ENCODE measurements around the gene CDA. TPM values are rescaled to one million over a fixed set of nuclear protein-coding genes. Genes with fewer than 3 reads are reported as not detected.
A peak's percentile ranks its signal among the peaks of the same experiment; 100 is the strongest.

The CDA gene
- total RNA-seq, 2 experiments from 2014 or later, result 0.38 to 0.50 TPM

DNA sequence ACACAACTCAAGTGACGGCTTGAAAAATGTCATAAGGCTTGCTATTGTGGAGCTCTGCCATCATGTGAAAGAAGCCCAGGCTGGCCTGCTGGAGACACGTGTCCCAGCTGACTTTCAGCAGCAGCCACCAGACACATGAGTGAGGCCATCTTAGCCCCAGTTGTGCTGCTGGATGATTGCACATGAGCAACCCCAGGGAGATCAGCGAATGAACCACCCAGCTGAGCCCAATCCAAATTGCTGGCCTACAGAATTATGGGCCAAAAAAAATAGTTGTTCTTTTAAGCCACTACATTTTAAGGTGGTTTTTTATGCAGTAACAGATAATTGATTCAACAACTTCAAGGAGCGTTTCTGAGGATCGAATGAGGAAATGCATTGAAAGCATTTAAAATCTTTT is 17.5 kb upstream of the CDA start:
- H3K4me1 Mint-ChIP-seq (ENCODE audit: low read depth), result no peaks in the 10 kb centered on the region
- peaks cover 4% of the 10 kb centered on the region for H3K9me3 Mint-ChIP-seq
- no peaks in the 10 kb centered on the region for H3K36me3 Mint-ChIP-seq (ENCODE audit: low read depth)
- Histone ChIP-seq H3K4me3 (ENCODE audit: low read length) (no peak overlapping the region), H3K27me3 (ENCODE audit: control insufficient read depth in 1 of 2, insufficient read depth in 2 of 2, low read length in 2 of 2) (peaks cover 15 to 21% of the 10 kb centered on the region in 2 experiments), H3K9me3 (ENCODE audit: control insufficient read depth in 1 of 2, insufficient read depth in 1 of 2, low read length in 2 of 2) (peaks cover 0 to 14% of the 10 kb centered on the region in 2 experiments), H3K4me1 (ENCODE audit: insufficient read depth, low read length) (no peaks in the 10 kb centered on the region), H3K27ac (ENCODE audit: low read depth in 1 of 2, low read length in 2 of 2) (no peak overlapping the region), H3K36me3 (ENCODE audit: insufficient read depth, low read length) (no peaks in the 10 kb centered on the region)
- DNase-seq (no peak), ATAC-seq (ENCODE audit: poor library complexity) (no peak)
- CTCF ChIA-PET, result no interaction called here
- H3K27me3 Mint-ChIP-seq, result peaks cover 65% of the 10 kb centered on the region
- intact Hi-C loops (cut with DNase I, micrococcal nuclease), result no loop called here
- H3K4me3 Mint-ChIP-seq, result no peak overlapping the region
- no peak overlapping the region for H3K27ac Mint-ChIP-seq
- POLR2A ChIA-PET, result no interaction called here
- TF ChIP-seq CTCF (IDR thresholded peaks at IDR 0.05), result no peak

DNA sequence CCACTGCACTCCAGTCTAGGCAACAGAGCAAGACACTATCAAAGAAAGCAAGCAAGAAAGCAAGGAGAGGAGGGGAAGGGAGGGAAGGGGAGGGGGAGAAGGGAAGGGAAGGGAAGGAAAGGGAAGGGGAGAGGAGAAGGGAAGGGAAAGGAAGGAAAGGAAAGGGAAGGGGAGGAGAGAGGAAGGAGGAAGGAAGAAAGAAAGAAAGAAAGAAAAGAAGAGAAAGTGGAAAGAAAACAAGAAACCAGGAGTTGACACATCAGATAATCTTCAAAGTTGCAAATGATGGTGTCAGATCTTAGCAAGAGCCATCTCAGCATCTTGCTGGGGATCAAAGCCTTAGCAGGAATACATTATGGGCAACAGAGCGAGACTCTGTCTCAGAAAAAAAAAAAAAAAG is 14.9 kb upstream of the CDA start:
- CTCF ChIA-PET, result no interaction called here
- POLR2A ChIA-PET, result no interaction called here
- H3K4me1 ChIP-seq (ENCODE audit: insufficient read depth, low read length), result no peaks in the 10 kb centered on the region
- TF ChIP-seq CTCF (IDR thresholded peaks at IDR 0.05), result no peak
- Mint-ChIP-seq H3K4me3 (no peak overlapping the region), H3K4me1 (ENCODE audit: low read depth) (no peaks in the 10 kb centered on the region), H3K27ac (no peak overlapping the region), H3K27me3 (peaks cover 50% of the 10 kb centered on the region), H3K36me3 (ENCODE audit: low read depth) (no peaks in the 10 kb centered on the region), H3K9me3 (peaks cover 4% of the 10 kb centered on the region)
- peaks cover 0 to 14% of the 10 kb centered on the region in 2 experiments for H3K9me3 ChIP-seq (ENCODE audit: control insufficient read depth in 1 of 2, insufficient read depth in 1 of 2, low read length in 2 of 2)
- H3K27ac ChIP-seq (ENCODE audit: low read depth in 1 of 2, low read length in 2 of 2), result no peak overlapping the region
- H3K27me3 ChIP-seq (ENCODE audit: control insufficient read depth in 1 of 2, insufficient read depth in 2 of 2, low read length in 2 of 2), result peaks cover 14 to 17% of the 10 kb centered on the region in 2 experiments
- DNase-seq (no peak), ATAC-seq (ENCODE audit: poor library complexity) (no peak)
- intact Hi-C loops (cut with DNase I, micrococcal nuclease), result no loop called here
- H3K36me3 ChIP-seq (ENCODE audit: insufficient read depth, low read length), result no peaks in the 10 kb centered on the region
- no peak overlapping the region for H3K4me3 ChIP-seq (ENCODE audit: low read length)

GRCh38 chr1:20574686-20575540 is 14.0 kb upstream of the CDA start:
- intact Hi-C loops (cut with DNase I, micrococcal nuclease), result no loop called here
- ChIA-PET CTCF (interaction anchor here (0.6 to 1.1 kb wide), 2 partner anchors 9 to 59 kb away, joined by 3 to 5 read pairs; partner anchors contain the start of gene PINK1), POLR2A (no interaction called here)
- Histone ChIP-seq H3K4me1 (ENCODE audit: insufficient read depth, low read length) (no peaks in the 10 kb centered on the region), H3K36me3 (ENCODE audit: insufficient read depth, low read length) (no peaks in the 10 kb centered on the region), H3K9me3 (ENCODE audit: control insufficient read depth in 1 of 2, insufficient read depth in 1 of 2, low read length in 2 of 2) (peaks cover 0 to 14% of the 10 kb centered on the region in 2 experiments), H3K4me3 (ENCODE audit: low read length) (no peak overlapping the region), H3K27ac (ENCODE audit: low read depth in 1 of 2, low read length in 2 of 2) (no peak overlapping the region), H3K27me3 (ENCODE audit: control insufficient read depth in 1 of 2, insufficient read depth in 2 of 2, low read length in 2 of 2) (peaks cover 10 to 12% of the 10 kb centered on the region in 2 experiments)
- peaks cover 4% of the 10 kb centered on the region for H3K9me3 Mint-ChIP-seq
- ATAC-seq (ENCODE audit: poor library complexity) (peak; percentile 39), DNase-seq (peak; percentile 7 to 72 (median 40))
- H3K4me1 Mint-ChIP-seq (ENCODE audit: low read depth), result no peaks in the 10 kb centered on the region
- H3K27me3 Mint-ChIP-seq, result peaks cover 43% of the 10 kb centered on the region
- no peak overlapping the region for H3K27ac Mint-ChIP-seq
- no peaks in the 10 kb centered on the region for H3K36me3 Mint-ChIP-seq (ENCODE audit: low read depth)
- no peak overlapping the region for H3K4me3 Mint-ChIP-seq
- TF ChIP-seq CTCF (IDR thresholded peaks at IDR 0.05), result peak; percentile 32
